ENCODE results near the gene ZBTB46. TPM values are rescaled to one million over a fixed set of nuclear protein-coding genes. Genes with fewer than 3 reads are reported as not detected.

The ZBTB46 gene
- total RNA-seq, 2 donors from 2014 or later: 9.3 to 9.9 TPM

GRCh38 chr20:63834491-63834880, 3.4 kb upstream of the ZBTB46 start:
- H3K4me1 ChIP-seq (ENCODE audit: control insufficient read depth in 1 of 2, low read depth in 2 of 2): peaks cover 9 to 36% of the 10 kb centered on the region in 2 donors

GRCh38 chr20:63833776-63834490, 2.9 kb upstream of the ZBTB46 start:
- Histone ChIP-seq H3K27ac (no peak overlapping the region), H3K4me1 (ENCODE audit: control insufficient read depth in 1 of 2, low read depth in 2 of 2) (peaks cover 9 to 42% of the 10 kb centered on the region in 2 donors), H3K4me3 (no peak overlapping the region), H3K9me3 (no peaks in the 10 kb centered on the region), H3K27me3 (replicated peaks; ENCODE audit: insufficient read depth) (no peaks in the 10 kb centered on the region), H3K36me3 (no peaks in the 10 kb centered on the region)
- TF ChIP-seq CTCF (IDR thresholded peaks at IDR 0.05): no peak
- ATAC-seq (ENCODE audit: insufficient number of reproducible peaks, low FRiP score, low read depth): no peak
- DNase-seq (ENCODE audit: low spot score): no peak

More at GRCh38 chr20:63834491-63834880, 3.4 kb upstream of the ZBTB46 start:
- no peak for TF ChIP-seq CTCF (IDR thresholded peaks at IDR 0.05)
- H3K27me3 ChIP-seq (replicated peaks; ENCODE audit: insufficient read depth): no peaks in the 10 kb centered on the region
- DNase-seq (ENCODE audit: low spot score) (no peak), ATAC-seq (ENCODE audit: insufficient number of reproducible peaks, low FRiP score, low read depth) (no peak)
- H3K36me3 ChIP-seq: no peaks in the 10 kb centered on the region
- H3K9me3 ChIP-seq: no peaks in the 10 kb centered on the region
- peak overlapping the region; percentile 21 to 31 for H3K27ac ChIP-seq
- no peak overlapping the region for H3K4me3 ChIP-seq

- no peak overlapping the region for H3K27ac ChIP-seq
Measured at GRCh38 chr20:63831993-63832686, 1.1 kb upstream of the ZBTB46 start.

GRCh38 chr20:63831646-63831992, 555 bp upstream of the ZBTB46 start:
- no peak for ATAC-seq (ENCODE audit: insufficient number of reproducible peaks, low FRiP score, low read depth)

More at GRCh38 chr20:63831993-63832686, 1.1 kb upstream of the ZBTB46 start:
- no peak for TF ChIP-seq CTCF (IDR thresholded peaks at IDR 0.05)
- peaks cover 9 to 46% of the 10 kb centered on the region in 2 donors for H3K4me1 ChIP-seq (ENCODE audit: control insufficient read depth in 1 of 2, low read depth in 2 of 2)
- peak overlapping the region; percentile 71 for H3K4me3 ChIP-seq
- DNase-seq (ENCODE audit: low spot score): no peak
- no peaks in the 10 kb centered on the region for H3K36me3 ChIP-seq
- H3K9me3 ChIP-seq: no peaks in the 10 kb centered on the region
- H3K27me3 ChIP-seq (replicated peaks; ENCODE audit: insufficient read depth): no peaks in the 10 kb centered on the region
- no peak for ATAC-seq (ENCODE audit: insufficient number of reproducible peaks, low FRiP score, low read depth)

More at GRCh38 chr20:63831646-63831992, 555 bp upstream of the ZBTB46 start:
- Histone ChIP-seq H3K4me1 (ENCODE audit: control insufficient read depth in 1 of 2, low read depth in 2 of 2) (peaks cover 9 to 46% of the 10 kb centered on the region in 2 donors), H3K36me3 (no peaks in the 10 kb centered on the region), H3K9me3 (no peaks in the 10 kb centered on the region), H3K27me3 (replicated peaks; ENCODE audit: insufficient read depth) (no peaks in the 10 kb centered on the region), H3K27ac (no peak overlapping the region), H3K4me3 (peak overlapping the region; percentile 71)
- no peak for DNase-seq (ENCODE audit: low spot score)
- TF ChIP-seq CTCF (IDR thresholded peaks at IDR 0.05): no peak
